ENCODE measurements around the gene CFAP65.

- TF ChIP-seq CTCF (conservative IDR thresholded peaks at IDR 0.05; ENCODE audit: low read depth, low read length) (no peak), USF2 (IDR thresholded peaks at IDR 0.05; ENCODE audit: low read depth, low read length) (no peak), ELK1 (IDR thresholded peaks at IDR 0.05; ENCODE audit: borderline replicate concordance, low read depth, low read length) (no peak), POLR2A (IDR thresholded peaks at IDR 0.05; ENCODE audit: low read depth, low read length) (no peak)
Measured at GRCh38 chr2:218986148-218986761, 55.1 kb downstream of the CFAP65 start.

Data from IMR-90 (cell line).